ENCODE data around the gene DNM1L.

The DNM1L gene

DNA sequence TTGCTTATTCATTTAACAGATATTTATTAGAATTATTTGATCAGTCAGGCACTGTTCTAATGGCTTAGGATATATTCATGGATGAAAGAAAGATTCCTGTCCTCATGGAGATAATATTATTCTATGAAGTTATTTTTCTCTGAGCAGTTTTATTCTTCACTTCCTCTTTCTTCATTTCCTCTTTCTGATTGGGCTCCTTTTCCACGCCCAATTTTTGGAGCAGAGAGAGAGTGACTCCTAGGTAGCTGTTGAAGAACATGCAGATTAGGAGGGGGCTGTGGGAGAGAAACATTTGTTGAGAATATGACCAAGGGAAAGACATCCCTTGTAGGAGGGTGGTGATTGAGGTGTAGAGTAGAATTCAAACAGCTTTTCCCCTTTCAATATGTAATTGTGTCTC, 82.6 kb downstream of the DNM1L start:
- peak; percentile 68 for DNase-seq

DNA sequence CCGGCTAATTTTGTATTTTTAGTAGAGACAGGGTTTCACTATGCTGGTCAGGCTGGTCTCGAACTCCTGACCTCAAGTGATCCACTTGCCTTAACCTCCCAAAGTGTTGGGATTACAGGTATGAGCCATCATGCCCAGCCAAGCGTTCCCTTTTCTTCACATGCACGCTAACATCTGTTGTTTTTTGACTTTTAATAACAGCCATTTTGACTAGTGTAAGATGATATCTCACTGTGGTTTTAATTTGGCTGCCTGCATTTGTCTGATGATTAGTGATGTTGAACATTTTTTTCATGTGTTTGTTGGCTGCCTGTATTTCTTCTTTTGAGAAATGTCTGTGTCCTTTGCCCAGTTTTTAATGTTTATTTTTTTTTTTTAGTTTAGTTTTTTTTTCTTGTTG, 86.8 kb downstream of the DNM1L start:
- no peak for DNase-seq

DNA sequence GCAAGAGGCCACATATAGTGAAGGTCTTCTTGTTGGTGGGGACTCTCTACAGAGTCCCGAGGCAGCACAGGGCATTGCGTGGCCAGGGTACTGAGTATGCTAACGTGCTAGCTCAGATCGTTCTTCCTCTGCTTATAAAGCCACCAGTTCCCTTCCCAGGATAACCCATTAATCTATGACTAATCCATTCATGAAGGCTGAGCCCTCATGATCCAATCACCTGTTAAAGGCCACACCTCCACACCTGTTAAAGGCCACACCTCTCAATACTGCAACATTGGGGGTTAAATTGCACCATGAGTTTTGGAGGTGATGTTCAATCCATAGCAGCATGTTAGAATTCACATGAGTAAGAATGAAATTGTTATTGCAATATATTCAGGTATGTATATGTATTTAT, 89.4 kb downstream of the DNM1L start:
- no peak for DNase-seq

DNA sequence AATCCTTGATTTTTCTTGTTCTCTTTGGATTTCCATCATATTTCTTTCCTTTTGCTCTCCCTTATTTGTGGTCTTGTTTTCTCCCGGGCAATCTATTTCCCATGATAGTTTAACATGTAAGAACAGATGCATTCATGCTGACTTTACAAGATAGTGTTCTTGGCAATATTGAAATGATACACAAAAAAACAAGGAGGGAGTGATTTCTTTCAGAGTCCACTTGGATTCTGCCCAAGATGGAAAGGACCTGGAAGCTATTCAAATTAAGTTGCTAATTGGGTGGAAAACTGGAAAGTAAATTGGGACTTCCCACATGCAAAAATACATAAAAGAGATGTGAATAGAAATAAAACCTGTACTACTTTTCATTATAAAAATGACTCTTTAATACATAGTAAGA, 91.0 kb downstream of the DNM1L start:
- DNase-seq, result no peak

DNA sequence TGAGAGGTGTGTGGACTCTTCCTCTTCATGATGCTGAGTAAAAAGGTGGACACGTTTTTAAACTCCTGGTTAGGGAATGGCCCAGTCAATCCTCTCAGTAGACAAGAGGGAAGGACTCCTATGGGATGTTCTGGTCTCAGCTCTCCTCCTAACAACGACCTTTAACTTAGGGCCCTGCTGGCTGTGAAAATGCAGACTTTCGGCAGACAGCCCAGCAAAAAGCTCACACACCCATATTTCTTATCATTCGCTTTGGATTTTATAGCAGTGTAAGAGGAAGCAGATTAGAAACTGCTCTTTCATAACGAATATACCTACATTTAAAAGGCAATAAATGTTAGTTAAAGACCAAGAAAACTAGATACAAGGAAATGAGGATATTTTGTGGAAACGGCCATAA, 94.6 kb downstream of the DNM1L start:
- no peak for DNase-seq

DNA sequence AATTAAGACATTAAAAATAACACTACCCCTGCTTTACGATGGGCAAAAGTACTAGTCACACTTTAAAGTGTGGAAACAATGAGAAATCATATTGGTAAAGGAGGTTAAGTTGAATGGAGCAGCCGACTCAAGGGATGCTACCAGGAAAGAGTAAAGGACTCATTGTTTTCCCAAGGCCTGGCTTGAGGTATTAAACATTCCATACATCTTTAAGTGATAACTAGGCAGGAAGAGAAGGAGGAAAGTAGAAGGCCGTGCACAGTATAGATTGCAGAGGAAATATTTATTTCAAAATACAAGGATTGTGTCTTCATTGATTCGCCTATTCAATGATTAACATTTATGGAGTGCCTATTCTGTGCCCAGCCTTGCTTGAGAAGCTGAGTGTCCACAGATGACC, 97.2 kb downstream of the DNM1L start:
- DNase-seq, result no peak

DNA sequence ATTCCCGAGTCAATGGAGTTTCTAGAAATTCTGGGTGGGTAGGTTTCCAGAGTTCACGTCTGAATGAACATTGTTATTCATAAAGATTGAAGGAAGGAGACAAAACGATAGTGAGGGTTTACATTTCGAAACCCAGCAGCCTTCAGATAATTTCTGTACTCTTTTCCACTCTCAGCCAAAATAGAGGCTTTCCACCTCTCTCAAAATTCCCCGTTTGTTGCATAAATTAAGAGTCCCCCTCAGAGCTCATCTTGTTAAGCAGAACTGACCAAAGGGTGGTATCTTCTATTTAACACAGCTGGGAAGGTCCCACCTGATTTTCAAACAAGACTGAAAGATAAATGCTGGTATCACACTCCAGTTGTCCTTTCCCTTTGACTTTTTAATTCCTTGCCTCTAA, 98.1 kb downstream of the DNM1L start:
- DNase-seq, result no peak

DNA sequence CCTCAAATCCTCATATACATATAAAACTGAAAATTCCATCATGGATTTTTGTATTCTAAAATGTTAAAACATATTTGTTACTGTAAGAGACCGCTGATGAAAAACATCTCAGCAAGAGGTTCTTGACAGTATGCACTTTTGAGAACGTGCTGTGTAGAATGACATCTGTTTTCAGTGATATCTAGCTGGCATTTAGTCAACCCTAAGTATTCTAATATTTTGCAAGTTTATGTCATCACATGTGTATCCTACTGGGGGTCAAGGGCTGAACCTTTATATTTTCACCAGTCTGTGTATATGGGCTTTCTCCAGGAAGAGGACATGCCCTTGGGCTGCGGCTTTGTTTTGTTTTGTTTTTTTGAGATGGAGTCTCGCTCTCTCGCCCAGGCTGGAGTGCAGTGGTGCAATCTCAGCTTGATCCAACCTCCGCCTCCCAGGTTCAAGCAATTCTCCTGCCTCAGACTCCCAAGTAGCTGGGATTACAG, 98.6 kb downstream of the DNM1L start:
- DNase-seq, result no peak

DNA sequence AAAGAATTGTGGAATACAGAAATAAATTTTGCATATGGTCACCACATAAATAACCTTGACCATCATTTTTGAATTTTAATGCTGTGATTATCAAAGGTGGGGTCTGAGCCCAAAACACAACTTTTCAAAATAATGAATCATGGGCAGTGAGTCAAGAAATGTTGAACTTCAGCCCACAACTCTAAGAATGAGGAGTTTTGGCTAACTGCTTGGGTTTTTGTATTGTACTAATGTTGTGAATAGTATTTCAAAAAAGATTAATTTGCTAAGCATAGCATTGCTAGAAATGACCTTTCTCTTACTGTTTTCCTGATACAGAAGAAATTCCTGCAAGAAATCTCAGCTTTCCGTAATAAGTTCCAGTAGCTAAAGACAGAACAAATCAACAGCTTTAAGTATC, 101.0 kb downstream of the DNM1L start:
- no peak for DNase-seq

DNA sequence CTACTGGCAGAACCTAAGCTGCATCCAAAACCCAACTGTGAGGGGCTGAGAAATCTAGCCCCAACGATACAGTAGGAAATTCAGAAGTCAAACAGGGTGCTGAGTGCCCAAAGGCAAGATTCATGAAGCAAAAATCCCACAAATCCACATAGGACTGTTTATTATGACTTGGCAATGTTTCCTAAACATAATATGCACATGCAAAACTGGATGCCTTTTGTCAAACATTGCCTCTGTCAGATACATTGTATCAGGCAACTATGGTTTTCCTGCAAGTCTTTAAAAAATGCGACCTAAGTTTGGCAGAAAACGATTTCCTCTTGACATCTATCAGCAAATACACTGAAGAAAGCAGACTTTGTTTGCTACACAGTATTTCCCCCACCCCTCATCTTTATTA, 103.9 kb downstream of the DNM1L start:
- DNase-seq, result no peak

DNA sequence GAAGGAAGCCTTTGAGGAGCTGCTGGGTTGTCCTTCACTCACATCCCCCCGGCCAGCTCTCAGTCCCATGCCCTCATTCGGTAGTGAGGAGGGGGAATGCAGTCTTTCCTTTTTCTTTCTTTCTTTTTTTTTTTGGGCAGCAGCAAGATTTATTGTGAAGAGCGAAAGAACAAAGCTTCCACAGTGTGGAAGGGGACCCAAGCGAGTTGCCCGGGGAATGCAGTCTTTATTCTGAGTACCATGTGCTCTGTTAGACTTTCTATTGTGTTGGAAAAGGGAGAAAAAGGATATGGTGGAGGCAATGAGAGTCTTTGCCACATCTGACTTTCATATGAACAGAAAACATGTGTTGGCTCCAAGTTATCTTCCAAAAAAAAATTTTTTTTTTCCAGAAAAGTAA, 106.5 kb downstream of the DNM1L start:
- no peak for DNase-seq

DNA sequence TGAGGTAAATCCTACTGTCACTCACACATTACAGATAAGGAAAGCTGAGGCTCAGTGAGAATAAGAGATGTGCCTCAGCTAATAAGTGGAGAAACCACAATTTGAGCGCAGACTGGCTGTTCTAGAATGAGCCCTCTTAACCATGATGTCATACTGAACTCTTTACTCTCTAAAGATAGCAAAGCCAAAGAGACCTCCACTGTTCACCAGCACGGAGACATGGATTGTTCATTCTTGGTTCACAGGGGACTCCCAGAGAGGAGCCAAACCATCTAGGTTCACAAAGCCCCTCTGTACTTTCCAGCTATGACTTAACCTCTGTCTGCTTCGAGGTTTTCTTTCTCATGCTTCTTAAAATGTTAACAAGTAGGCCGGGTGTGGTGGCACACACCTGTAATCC, 109.3 kb downstream of the DNM1L start:
- no peak for DNase-seq

DNA sequence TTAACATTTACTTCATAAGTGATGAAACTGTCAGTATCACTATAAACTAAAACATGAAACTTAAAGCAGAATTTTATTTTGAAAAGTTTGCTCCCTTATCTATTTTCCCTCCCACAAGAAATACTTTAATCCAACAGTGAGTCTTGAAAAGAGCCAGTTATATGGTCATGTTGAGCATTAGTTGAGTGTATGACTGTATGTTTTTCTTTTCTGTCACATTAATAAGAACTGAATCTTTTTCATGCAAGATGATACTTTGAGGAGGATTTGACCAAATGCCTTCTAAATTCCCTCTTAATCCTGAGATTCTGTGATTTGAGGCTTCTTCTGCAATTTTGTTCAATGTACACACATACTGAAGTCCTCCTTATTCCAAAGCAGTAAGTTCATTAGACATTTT, 110.3 kb downstream of the DNM1L start:
- no peak for DNase-seq

DNA sequence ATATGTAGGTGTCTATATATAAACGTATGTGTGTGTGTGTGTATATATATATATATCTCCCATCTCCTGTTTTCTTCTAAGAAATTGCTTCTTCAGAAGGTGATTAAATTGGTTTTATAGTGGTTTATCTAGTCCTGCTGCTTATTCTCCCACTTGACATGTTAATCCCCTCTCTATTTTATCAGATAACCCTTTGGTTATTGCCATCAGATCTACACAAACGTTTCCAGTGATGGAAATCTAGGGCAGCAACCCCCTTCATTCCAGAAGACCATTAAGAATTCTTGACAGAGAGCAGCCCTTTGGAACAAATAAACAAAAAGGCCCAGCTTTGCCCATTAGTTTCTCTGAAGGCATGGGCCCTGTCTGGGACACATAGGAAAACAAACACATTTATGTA, 110.8 kb downstream of the DNM1L start:
- DNase-seq, result no peak

DNA sequence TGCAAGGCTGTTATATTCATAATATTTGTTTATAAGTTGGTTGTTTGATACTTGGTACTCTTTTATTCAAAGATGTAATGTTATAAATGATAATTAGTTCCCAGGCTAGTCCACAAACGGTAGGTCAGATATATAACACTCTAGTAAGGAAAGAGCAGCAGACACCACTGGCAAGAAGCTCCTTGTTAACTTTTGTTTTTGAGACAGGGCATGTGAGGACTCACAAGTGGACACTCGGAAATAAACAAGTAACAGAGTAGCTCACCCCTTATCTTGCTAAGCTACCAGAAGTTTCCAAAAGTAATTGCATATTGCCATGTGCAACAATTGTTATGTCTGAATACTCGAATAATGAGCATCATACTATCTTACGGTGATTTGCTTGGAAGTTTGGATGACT, 115.2 kb downstream of the DNM1L start:
- no peak for DNase-seq

All from RPMI8226 (cell line).